Ovary (tissue), 9 donors: Measurements from ENCODE around the gene CCNB1IP1. TPM values are rescaled to one million over a fixed set of nuclear protein-coding genes. Genes with fewer than 3 reads are reported as not detected.
A peak's percentile ranks its signal among the peaks of the same experiment; 100 is the strongest.
"Not testable (repeated sequence)": the region's sequence is repeated elsewhere in the genome, so short reads cannot be mapped to it uniquely, and the experiment has no call there.

Experiments used
- DNase-seq, 5 donors: peaks; one replicate each; pipeline ENCODE4 v3.0.0-alpha.2; 2019 to 2020
- H3K27ac ChIP-seq, 2 donors: fragments of 200-600 bp; one replicate each; pipeline versions ENCODE4 v1.5.1 to v1.8.0; 2019 to 2022
- H3K27me3 ChIP-seq: fragments of 200-600 bp; one replicate; pipeline ENCODE4 v1.8.0; 2022
- H3K36me3 ChIP-seq: fragments of 200-600 bp; sonication (generic); one replicate; pipeline ENCODE4 v1.5.1; 2019
- H3K4me1 ChIP-seq: one replicate; pipeline ENCODE4 v1.8.1; 2013; ENCODE audit warnings: mild to moderate bottlenecking, moderate library complexity; ENCODE audit not compliant: insufficient read depth
- H3K4me3 ChIP-seq: fragments of 200-600 bp; sonication (generic); one replicate; pipeline ENCODE4 v1.5.1; 2017
- H3K9me3 ChIP-seq, 2 donors: fragments of 200-600 bp in 1 of 2; sonication (generic) in 1 of 2; one replicate each; pipeline versions ENCODE4 v1.5.1 to v1.8.1; 2013 to 2019; ENCODE audit warnings: mild to moderate bottlenecking in 1 of 2, moderate library complexity in 1 of 2
- EP300 ChIP-seq: sonication (generic); formaldehyde crosslinking; IDR thresholded peaks from one replicate; pipeline ENCODE4 v1.6.1; 2017; ENCODE audit warnings: antibody characterized with exemption
- POLR2A ChIP-seq: fragments of 450-650 bp; IDR thresholded peaks from one replicate; pipeline ENCODE4 v1.6.1; 2017; ENCODE audit warnings: antibody characterized with exemption, mild to moderate bottlenecking, moderate library complexity
- WGBS, 3 donors: extraction: QIAGEN DNeasy Blood & Tissue Kit in 1 of 3; methylation state at CpG; one replicate each; pipeline versions ENCODE4 v1.1.5 to v1.1.7; 2013 to 2017; 5-methylcytosine and 5-hydroxymethylcytosine counted together
- intact Hi-C, 4 donors: fragments of 100-400 bp; cut with DNase I; formaldehyde crosslinking; loops; one replicate each; pipeline versions ENCODE4 v1.11.0 to v1.15.1; 2022 to 2023
- polyA plus RNA-seq, 2 donors: library from polyadenylated mRNA; stranded (reverse); fragments of 200-250 nt in 1 of 2; fragments of 350-450 nt in 1 of 2; fragmentation: Illumina TruSeq in 1 of 2; extraction: RNeasy Lipid Tissue Mini Kit (QIAGEN cat#74804) in 1 of 2; gene quantifications; one replicate each; pipeline ENCODE4 v1.2.3, GENCODE V29; 2013 to 2014
- total RNA-seq, 7 donors: library from RNA; depleted of rRNA in 2 of 7; stranded (reverse); fragments of >200 nt in 2 of 7; fragmentation: NEBNext Ultra II Directional in 3 of 7; extraction: Animal tissue kit (Norgen Biotek cat#: 25700) in 3 of 7; gene quantifications; one replicate each; pipeline versions ENCODE4 v1.1.0 to v1.2.4, GENCODE V29; 2016 to 2023
- TF ChIP-seq, protein P1 (sequence below), 3 donors: fragments of 450-650 bp in 2 of 3; fragments of 200-600 bp in 1 of 3; IDR thresholded peaks; one replicate each; pipeline versions ENCODE4 v1.5.1 to v1.8.0; 2016 to 2022; ENCODE audit warnings: antibody characterized with exemption in 3 of 3, mild to moderate bottlenecking in 1 of 3
- donor health status: DM: no; HTN: no; CAD: no; lungs with moderate emphysema.
- donor health status: DM: no; HTN: no; CAD: no.
- donor health status: Bipolar disorder and iron deficiency.
- donor health status: DM: yes; HTN: yes; CAD: no.
- donor health status: DM: no; HTN: no; CAD: no.
- donor health status: DM: yes; HTN: yes; CAD: no.

CCNB1IP1 gene
- total and polyA plus RNA-seq, 9 donors = 57.1 to 150 (median 88.0) TPM

- H3K4me3 ChIP-seq = peak overlapping the region; percentile 60
- no peaks in the 10 kb centered on the region for H3K4me1 ChIP-seq
- no peak for DNase-seq
- no peaks in the 10 kb centered on the region for H3K9me3 ChIP-seq
- 1 to 2% (median 2%) methylated on average over 3 of the region's 3 CpGs for WGBS, 3 donors
- H3K27ac ChIP-seq = peak overlapping the region; percentile 89 to 92
- no peaks in the 10 kb centered on the region for H3K27me3 ChIP-seq
- no peaks in the 10 kb centered on the region for H3K36me3 ChIP-seq
- intact Hi-C loops = loop anchor here in 3 of 4 donors (5.0 to 10.0 kb wide), 4 partner anchors 113 to 341 kb away; partner anchors contain the start of genes RNASE4 (in 2 of the 3), ANG (in 1 of the 3) and APEX1 (in 1 of the 3)
- TF ChIP-seq POLR2A (no peak), EP300 (no peak)
- TF ChIP-seq, protein P1, sequence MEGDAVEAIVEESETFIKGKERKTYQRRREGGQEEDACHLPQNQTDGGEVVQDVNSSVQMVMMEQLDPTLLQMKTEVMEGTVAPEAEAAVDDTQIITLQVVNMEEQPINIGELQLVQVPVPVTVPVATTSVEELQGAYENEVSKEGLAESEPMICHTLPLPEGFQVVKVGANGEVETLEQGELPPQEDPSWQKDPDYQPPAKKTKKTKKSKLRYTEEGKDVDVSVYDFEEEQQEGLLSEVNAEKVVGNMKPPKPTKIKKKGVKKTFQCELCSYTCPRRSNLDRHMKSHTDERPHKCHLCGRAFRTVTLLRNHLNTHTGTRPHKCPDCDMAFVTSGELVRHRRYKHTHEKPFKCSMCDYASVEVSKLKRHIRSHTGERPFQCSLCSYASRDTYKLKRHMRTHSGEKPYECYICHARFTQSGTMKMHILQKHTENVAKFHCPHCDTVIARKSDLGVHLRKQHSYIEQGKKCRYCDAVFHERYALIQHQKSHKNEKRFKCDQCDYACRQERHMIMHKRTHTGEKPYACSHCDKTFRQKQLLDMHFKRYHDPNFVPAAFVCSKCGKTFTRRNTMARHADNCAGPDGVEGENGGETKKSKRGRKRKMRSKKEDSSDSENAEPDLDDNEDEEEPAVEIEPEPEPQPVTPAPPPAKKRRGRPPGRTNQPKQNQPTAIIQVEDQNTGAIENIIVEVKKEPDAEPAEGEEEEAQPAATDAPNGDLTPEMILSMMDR (IDR thresholded peaks at IDR 0.05) = no peak
Observed at GRCh38 chr14:20343862-20344220, 10.8 kb upstream of the CCNB1IP1 start.

- DNase-seq = peak; percentile 96 to 97 (median 97)
- H3K27ac ChIP-seq = peak within 1 kb of the TSS; percentile 89 to 92
- TF ChIP-seq, protein P1 (IDR thresholded peaks at IDR 0.05) = peak in 1 of 3 donors; percentile 16
- TF ChIP-seq POLR2A = peak; percentile 89
- peak; percentile 76 for TF ChIP-seq EP300
- intact Hi-C loops = loop anchor here in 3 of 4 donors (5.0 to 10.0 kb wide), 4 partner anchors 114 to 342 kb away; partner anchors contain the start of genes RNASE4 (in 2 of the 3), ANG (in 1 of the 3) and APEX1 (in 1 of the 3)
- no peaks in the 10 kb centered on the region for H3K27me3 ChIP-seq
- H3K36me3 ChIP-seq = no peaks in the 10 kb centered on the region
- no peaks in the 10 kb centered on the region for H3K4me1 ChIP-seq
- H3K4me3 ChIP-seq = peak within 1 kb of the TSS; percentile 60
- H3K9me3 ChIP-seq = no peaks in the 10 kb centered on the region
- 0 to 1% (median 0%) methylated on average over 50 of the region's 50 CpGs for WGBS, 3 donors
Observed at GRCh38 chr14:20343092-20343861, 10.2 kb upstream of the CCNB1IP1 start, which contains the start of gene PARP2. Gene PARP2 (plus strand): TSS chr14:20343635. CDS start chr14:20343642, 7 bp downstream.

DNA sequence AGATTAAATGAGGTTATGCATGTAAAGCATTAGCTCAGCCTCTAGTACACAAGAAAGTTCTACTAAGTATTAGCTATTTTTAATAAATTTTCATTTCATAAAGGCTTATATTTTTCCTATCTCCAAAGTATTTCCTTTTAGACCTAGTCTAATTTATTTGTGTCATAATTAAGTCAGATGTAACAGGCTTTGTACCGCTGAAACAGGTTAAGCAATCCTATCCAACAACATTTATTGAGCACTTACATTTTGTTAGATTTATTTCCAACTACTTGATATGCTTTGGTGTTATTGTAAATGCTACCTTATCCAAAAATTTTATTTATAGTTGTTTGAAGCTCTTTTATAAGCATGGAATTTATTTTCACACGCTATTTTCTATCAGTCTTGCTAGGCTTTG lies 8.6 kb upstream of the CCNB1IP1 start:
- intact Hi-C loops = loop anchor here in 3 of 4 donors (5.0 to 10.0 kb wide), 4 partner anchors 116 to 343 kb away; partner anchors contain the start of genes RNASE4 (in 2 of the 3), ANG (in 1 of the 3) and APEX1 (in 1 of the 3)

DNA sequence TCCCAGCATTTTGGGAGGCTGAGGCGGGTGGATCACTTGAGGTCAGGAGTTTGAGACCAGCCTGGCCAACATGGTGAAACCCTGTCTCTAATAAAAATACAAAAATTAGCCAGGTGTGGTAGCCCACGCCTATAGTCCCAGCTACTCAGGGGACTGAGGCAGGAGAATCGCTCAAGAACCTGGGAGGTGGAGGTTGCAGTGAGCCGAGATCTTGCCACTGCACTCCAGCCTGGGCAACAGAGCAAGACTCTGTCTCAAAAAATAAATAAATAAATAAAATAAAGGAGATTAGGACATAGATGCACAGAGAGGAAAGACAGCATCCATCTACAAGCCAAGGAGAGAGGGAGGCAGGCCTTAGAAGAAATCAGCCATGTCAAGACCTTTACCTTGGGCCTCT lies 8.0 kb upstream of the CCNB1IP1 start:
- not testable (repeated sequence) for H3K4me3 ChIP-seq, H3K9me3 ChIP-seq, H3K27me3 ChIP-seq, H3K36me3 ChIP-seq, DNase-seq, H3K27ac ChIP-seq, H3K4me1 ChIP-seq
- WGBS, 3 donors = 90 to 94% (median 91%) methylated on average over 4 of the region's 4 CpGs
- intact Hi-C loops = loop anchor here in 3 of 4 donors (5.0 to 10.0 kb wide), 4 partner anchors 116 to 344 kb away; partner anchors contain the start of genes RNASE4 (in 2 of the 3), ANG (in 1 of the 3) and APEX1 (in 1 of the 3)

More for the DNA sequence above, 8.6 kb upstream of the CCNB1IP1 start:
- WGBS, 3 donors = 45 to 54% (median 46%) methylated on average over 2 of the region's 2 CpGs
- TF ChIP-seq POLR2A = no peak
- TF ChIP-seq EP300 = no peak
- TF ChIP-seq, protein P1 (IDR thresholded peaks at IDR 0.05) = no peak
- Histone ChIP-seq H3K27ac (peak overlapping the region in 1 of 2 donors; percentile 92), H3K27me3 (no peaks in the 10 kb centered on the region), H3K4me1 (no peaks in the 10 kb centered on the region), H3K36me3 (no peaks in the 10 kb centered on the region), H3K4me3 (no peak overlapping the region), H3K9me3 (no peaks in the 10 kb centered on the region)
- DNase-seq = no peak
